Measurements from ENCODE around the gene THYN1. TPM values are rescaled to one million over a fixed set of nuclear protein-coding genes. Genes with fewer than 3 reads are reported as not detected.

The THYN1 gene
- total and polyA plus RNA-seq, 2 of the 13 experiments (the other 11 are each of a cell fraction or from before 2014, with no cell fraction given), result 36.1 to 87.6 TPM

DNA sequence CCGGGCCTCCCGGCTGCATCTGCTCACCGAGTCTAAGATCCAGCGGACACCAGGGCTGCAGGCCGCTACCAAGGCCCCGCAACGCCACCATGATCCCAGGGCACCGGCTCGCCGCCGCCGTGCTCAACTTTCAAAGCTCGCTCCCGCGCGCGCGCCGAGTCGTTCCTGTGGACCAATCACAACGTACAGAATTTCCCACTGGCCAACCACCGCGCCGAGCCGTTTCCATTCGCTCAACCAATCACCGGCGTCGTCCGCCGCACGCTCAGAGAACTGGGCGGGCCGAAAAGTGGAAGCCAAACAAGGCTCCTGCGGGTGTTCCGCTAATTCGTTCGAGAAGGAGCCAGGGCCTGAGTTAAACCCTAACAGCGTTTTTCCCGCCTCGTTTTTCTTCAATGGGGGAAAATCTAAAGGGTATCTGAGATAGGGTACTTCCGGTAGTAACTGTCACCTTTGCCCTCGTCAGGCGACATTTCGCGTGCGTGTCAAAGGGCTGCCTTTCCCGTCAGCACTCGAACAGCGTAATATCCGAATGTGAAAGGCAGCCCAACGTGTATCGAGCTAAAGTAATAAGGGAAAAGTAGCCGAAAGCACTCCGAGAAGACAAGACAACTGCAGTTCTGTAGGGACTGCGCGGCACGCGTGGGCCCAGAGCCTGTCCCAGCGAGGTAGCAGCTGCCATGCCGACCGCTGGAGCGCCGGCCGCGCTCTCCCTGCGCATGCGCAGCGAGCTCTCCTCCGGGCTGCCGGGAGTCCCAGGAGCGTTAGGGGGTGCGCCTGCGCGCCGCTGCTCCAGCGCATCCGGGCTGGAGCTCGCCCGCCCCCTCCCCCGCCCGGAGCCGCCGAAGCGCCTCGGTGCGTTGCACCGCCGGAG lies 29.1 kb downstream of the THYN1 start, which contains the start of the genes NCAPD3 and VPS26B (continued):
- no peak for TF ChIP-seq RARG (CRISPR knock-in tag; IDR thresholded peaks at IDR 0.05; ENCODE audit: low read depth)
- no peak for TF ChIP-seq ZNF720 (CRISPR knock-in tag; IDR thresholded peaks at IDR 0.05)
- TF ChIP-seq, protein P1, sequence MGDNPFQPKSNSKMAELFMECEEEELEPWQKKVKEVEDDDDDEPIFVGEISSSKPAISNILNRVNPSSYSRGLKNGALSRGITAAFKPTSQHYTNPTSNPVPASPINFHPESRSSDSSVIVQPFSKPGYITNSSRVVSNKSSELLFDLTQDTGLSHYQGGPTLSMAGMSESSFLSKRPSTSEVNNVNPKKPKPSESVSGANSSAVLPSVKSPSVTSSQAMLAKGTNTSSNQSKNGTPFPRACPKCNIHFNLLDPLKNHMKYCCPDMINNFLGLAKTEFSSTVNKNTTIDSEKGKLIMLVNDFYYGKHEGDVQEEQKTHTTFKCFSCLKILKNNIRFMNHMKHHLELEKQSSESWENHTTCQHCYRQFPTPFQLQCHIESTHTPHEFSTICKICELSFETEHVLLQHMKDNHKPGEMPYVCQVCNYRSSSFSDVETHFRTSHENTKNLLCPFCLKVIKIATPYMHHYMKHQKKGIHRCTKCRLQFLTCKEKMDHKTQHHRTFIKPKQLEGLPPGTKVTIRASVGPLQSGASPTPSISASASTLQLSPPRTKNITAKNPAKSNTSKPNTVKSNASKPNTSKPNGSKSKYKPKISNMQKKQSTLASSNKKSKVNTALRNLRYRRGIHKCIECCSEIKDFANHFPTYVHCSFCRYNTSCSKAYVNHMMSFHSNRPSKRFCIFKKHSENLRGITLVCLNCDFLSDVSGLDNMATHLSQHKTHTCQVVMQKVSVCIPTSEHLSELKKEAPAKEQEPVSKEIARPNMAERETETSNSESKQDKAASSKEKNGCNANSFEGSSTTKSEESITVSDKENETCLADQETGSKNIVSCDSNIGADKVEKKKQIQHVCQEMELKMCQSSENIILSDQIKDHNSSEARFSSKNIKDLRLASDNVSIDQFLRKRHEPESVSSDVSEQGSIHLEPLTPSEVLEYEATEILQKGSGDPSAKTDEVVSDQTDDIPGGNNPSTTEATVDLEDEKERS (CRISPR knock-in tag; IDR thresholded peaks at IDR 0.05), result peak; percentile 54; the same call in 1 of the 2 replicates
- TF ChIP-seq KAT2B (IDR thresholded peaks at IDR 0.05; ENCODE audit: borderline replicate concordance, low read depth, low read length), result no peak
- TF ChIP-seq ZNF383 (CRISPR knock-in tag; IDR thresholded peaks at IDR 0.05; ENCODE audit: borderline replicate concordance), result no peak
- no peak for TF ChIP-seq MZF1 (CRISPR knock-in tag; IDR thresholded peaks at IDR 0.05; ENCODE audit: borderline replicate concordance)
- TF ChIP-seq, protein P2, sequence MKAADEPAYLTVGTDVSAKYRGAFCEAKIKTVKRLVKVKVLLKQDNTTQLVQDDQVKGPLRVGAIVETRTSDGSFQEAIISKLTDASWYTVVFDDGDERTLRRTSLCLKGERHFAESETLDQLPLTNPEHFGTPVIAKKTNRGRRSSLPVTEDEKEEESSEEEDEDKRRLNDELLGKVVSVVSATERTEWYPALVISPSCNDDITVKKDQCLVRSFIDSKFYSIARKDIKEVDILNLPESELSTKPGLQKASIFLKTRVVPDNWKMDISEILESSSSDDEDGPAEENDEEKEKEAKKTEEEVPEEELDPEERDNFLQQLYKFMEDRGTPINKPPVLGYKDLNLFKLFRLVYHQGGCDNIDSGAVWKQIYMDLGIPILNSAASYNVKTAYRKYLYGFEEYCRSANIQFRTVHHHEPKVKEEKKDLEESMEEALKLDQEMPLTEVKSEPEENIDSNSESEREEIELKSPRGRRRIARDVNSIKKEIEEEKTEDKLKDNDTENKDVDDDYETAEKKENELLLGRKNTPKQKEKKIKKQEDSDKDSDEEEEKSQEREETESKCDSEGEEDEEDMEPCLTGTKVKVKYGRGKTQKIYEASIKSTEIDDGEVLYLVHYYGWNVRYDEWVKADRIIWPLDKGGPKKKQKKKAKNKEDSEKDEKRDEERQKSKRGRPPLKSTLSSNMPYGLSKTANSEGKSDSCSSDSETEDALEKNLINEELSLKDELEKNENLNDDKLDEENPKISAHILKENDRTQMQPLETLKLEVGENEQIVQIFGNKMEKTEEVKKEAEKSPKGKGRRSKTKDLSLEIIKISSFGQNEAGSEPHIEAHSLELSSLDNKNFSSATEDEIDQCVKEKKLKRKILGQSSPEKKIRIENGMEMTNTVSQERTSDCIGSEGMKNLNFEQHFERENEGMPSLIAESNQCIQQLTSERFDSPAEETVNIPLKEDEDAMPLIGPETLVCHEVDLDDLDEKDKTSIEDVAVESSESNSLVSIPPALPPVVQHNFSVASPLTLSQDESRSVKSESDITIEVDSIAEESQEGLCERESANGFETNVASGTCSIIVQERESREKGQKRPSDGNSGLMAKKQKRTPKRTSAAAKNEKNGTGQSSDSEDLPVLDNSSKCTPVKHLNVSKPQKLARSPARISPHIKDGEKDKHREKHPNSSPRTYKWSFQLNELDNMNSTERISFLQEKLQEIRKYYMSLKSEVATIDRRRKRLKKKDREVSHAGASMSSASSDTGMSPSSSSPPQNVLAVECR (CRISPR knock-in tag; IDR thresholded peaks at IDR 0.05; ENCODE audit: borderline replicate concordance), result peak; percentile 92
- 0 out of 2 replicates have a peak, but pooled peaks have one; percentile 17 for TF ChIP-seq ONECUT2 (CRISPR knock-in tag; IDR thresholded peaks at IDR 0.05)
- TF ChIP-seq, protein P3, sequence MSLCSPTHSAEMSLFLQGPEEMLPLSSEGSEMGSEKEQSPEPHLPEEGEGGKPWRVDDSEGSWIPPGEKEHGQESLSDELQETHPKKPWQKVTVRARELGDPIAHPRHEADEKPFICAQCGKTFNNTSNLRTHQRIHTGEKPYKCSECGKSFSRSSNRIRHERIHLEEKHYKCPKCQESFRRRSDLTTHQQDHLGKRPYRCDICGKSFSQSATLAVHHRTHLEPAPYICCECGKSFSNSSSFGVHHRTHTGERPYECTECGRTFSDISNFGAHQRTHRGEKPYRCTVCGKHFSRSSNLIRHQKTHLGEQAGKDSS (CRISPR knock-in tag; IDR thresholded peaks at IDR 0.05; ENCODE audit: borderline replicate concordance, low read depth), result no peak; the same call in none of the 2 replicates
- TF ChIP-seq, protein P4, sequence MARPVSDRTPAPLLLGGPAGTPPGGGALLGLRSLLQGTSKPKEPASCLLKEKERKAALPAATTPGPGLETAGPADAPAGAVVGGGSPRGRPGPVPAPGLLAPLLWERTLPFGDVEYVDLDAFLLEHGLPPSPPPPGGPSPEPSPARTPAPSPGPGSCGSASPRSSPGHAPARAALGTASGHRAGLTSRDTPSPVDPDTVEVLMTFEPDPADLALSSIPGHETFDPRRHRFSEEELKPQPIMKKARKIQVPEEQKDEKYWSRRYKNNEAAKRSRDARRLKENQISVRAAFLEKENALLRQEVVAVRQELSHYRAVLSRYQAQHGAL (CRISPR knock-in tag; IDR thresholded peaks at IDR 0.05; ENCODE audit: not compliant biosample characterization), result no peak
- TF ChIP-seq, protein P5, sequence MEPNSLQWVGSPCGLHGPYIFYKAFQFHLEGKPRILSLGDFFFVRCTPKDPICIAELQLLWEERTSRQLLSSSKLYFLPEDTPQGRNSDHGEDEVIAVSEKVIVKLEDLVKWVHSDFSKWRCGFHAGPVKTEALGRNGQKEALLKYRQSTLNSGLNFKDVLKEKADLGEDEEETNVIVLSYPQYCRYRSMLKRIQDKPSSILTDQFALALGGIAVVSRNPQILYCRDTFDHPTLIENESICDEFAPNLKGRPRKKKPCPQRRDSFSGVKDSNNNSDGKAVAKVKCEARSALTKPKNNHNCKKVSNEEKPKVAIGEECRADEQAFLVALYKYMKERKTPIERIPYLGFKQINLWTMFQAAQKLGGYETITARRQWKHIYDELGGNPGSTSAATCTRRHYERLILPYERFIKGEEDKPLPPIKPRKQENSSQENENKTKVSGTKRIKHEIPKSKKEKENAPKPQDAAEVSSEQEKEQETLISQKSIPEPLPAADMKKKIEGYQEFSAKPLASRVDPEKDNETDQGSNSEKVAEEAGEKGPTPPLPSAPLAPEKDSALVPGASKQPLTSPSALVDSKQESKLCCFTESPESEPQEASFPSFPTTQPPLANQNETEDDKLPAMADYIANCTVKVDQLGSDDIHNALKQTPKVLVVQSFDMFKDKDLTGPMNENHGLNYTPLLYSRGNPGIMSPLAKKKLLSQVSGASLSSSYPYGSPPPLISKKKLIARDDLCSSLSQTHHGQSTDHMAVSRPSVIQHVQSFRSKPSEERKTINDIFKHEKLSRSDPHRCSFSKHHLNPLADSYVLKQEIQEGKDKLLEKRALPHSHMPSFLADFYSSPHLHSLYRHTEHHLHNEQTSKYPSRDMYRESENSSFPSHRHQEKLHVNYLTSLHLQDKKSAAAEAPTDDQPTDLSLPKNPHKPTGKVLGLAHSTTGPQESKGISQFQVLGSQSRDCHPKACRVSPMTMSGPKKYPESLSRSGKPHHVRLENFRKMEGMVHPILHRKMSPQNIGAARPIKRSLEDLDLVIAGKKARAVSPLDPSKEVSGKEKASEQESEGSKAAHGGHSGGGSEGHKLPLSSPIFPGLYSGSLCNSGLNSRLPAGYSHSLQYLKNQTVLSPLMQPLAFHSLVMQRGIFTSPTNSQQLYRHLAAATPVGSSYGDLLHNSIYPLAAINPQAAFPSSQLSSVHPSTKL (CRISPR knock-in tag; IDR thresholded peaks at IDR 0.05), result peak; percentile 47; the same call in 1 of the 2 replicates
- peak; percentile 41; the same call in 1 of the 2 replicates for TF ChIP-seq ZBTB20 (CRISPR knock-in tag; IDR thresholded peaks at IDR 0.05; ENCODE audit: borderline replicate concordance, low read depth)
